GM18858 (cell line): ENCODE results near the gene BAZ1B.
"Not testable (repeated sequence)": the region's sequence is repeated elsewhere in the genome, so short reads cannot be mapped to it uniquely, and the experiment has no call there.

Experiments
- ATAC-seq: cut with Tn5 transposase; IDR thresholded peaks from one replicate; pipeline ENCODE4 v1.9.1; 2021; ENCODE audit not compliant: unreplicated experiment

BAZ1B gene

DNA sequence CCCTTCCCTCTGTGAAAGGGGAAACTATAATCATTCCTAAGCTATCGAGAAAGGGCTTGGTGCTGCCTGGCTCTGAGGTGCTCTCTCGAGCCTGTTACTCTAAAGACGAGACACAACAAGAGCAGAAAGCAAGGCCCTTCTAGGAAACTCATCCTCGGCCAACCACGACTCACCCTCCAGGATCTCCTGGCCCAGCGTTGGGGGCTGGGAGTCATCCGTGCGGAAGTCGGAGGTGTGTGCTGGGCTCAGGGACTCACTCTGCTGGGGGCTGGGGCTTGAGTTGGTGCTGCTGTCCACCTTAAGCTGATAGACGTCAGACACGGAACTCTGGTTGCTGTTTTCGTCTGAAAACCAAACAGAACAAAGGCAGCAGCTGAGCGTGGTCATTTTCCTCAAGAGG is 17.6 kb upstream of the BAZ1B start:
- ATAC-seq = no peak

DNA sequence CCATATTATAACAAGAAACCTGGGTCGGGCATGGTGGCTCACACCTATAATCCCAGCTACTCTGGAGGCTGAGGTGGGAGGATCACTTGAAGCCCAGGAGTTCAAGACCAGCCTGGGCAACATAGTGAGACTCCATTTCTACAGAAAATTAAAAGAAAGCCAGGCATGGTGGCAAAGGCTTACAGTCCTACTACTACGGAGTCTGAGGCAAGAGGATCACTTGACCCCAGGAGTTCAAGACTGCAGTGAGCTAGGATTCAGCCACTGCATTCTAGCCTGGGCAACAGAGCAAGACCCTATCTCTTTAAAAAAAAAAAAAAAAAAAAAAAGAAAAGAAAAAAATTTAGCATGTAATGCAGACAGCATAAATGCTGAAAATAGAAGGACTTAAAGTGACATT is 16.4 kb upstream of the BAZ1B start:
- ATAC-seq = not testable (repeated sequence)

DNA sequence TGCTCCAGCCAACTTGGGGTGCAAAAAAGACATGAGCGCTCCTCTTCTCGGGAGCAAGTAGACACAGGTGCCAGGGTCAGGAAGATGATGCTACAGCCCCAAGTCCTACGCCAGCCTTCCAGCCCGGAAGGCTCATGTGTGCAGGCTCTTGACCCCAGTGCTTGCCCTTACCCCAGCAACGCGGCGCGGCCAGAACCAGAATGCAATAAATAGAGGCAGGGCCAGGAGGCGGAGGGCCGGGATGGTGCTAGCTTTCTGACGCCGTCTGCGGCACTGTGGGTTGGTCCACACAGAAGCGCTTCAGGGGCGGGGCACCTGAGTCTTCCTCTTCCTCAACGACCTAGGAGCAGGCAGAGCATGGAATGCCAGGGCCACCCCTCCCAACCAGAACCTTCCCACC is 15.0 kb upstream of the BAZ1B start:
- no peak for ATAC-seq

DNA sequence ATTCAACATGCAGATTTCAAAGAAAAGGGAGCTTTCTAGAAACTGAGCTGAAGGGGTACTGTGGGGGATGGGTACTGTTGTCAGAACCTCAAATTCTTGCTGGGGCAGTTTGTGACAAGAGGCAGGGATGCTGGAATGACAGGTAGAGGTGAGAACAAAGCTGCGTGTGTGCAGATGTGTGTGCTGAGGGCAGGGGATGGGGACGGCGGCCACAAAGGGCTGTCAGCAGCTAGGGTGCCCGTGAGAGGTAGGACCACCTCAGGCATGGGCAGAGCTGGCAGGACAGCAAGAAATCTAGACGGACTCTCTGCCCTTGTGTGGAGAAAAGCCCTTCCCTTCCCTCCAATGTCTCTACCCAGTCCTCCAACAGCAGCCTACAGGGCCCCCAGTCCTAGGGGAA is 14.4 kb upstream of the BAZ1B start:
- no peak for ATAC-seq

DNA sequence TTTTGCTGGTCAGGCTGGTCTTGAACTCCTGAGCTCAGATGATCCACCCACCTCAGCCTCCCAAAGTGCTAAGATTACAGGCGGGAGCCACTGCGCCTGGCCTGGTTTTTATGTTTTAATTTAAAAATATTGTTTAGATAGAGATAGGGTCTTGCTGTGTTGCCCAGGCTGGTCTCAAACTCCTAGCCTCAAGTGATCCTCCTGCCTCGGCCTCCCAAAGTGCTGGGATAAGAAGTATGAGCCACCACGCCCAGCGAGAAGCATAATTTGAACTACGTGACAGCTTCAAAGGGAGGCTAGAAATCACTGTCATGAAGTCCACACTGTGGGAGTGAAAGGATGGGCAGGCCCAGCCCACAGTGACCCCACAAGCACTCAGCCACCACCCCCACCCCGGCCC is 13.8 kb upstream of the BAZ1B start:
- not testable (repeated sequence) for ATAC-seq

DNA sequence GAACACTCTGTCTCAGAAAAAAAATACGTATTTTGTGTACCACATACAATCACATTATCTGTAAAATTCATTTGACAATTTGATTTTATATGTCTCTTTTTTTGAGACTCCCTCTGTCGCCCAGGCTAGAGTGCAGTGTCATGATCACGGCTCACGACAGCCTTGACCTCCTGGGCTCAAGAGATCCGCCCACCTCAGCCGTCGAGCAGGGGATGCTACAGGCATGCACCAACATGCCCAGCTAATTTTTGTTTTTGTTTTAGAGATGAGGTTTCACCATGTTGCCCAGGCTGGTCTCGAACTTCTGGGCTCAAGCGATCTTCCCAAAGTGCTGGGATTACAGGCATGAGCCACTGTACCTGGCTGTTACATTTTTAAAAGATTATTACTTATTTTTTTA is 11.6 kb upstream of the BAZ1B start:
- ATAC-seq = no peak

DNA sequence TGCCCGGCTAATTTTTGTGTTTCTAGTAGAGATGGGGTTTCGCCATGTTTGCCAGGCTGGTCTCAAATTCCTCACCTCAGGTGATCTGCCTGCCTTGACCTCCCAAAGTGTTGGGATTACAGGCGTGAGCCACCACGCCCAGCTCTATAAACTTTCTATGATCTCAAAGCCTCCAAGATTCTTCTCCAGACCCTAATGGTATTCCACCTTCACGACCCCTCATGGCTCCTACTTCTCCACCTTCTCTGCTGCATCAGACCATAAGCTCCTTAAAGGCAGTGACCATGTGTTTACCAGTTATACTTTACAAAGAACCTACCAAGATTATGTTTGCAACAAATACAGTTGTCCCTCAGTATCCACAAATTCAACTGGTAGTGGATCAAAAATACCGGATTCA is 10.1 kb upstream of the BAZ1B start:
- no peak for ATAC-seq

DNA sequence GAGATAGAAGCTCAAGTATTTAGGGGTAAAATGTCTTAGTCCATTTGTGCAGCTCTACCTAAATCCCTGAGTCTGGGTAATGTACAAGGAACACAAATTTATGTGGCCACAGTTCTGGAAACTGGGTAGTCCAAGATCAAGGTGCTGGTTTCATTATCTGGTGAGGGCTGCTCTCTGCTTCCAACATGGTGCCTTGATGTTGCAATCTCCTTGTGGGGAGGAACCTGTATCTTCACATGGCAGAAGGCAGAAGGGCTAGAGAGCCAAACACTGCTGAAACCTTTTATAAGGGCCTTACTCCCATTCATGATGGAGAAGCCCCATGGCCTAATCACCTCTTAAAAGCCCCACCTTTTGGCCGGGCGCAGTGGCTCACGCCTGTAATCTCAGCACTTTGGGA is 8.7 kb upstream of the BAZ1B start:
- no peak for ATAC-seq

DNA sequence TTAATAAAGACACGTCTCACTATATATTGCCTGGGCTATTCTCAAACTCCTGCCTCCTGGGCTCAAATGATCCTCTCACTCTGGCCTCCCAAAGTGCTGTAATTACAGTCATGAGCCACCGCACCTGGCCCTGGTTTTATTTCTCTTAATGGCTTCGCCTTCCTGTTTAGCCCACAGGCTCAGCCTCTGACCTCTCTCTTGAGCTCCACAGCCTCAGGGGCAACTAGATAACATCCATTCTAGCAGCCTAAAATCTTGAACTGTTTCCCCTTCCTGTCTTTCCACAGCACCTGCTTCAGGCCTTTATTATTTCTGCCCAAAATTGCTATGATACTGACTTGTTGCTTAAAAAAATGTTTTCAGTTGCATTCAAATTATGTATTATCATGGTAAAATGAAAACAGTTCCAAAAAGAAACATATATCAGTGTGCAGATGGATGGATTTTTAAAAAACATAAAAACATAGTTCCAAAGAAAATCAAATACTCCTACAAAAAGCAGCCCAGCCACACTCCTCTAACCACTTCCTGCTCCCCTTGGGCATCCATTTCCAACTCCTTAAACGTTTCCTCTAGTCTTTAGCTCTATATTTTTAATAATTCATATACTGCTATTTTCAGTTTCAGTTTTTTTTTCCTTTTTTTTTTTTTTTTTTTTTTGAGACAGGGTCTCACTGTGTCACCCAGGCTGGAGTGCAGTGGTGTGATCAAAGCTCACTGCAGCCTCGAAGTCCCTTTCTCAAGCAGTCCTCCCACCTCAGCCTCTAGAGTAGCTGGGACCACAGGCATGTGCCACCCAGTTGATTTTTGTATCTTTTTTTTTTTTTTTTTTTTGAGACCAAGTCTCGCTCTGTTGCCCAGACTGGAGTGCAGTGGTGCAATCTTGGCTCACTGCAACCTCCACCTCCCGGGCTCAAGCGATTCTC is 5.1 kb upstream of the BAZ1B start:
- ATAC-seq = no peak

DNA sequence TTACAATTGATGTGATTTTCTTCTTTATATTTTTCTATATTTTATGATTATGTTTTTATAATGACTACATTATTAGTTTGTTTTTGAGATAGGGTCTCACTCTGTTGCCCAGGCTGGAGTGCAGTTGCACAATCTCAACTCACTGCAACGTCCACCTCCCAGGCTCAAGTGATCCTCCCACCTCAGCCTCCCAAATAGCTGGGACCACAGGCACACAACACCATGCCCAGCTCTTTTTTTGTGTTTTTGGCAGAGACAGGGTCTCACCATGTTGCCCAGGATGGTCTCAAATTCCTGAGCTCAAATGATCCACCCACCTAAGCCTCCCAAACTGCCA is 4.0 kb upstream of the BAZ1B start:
- ATAC-seq = not testable (repeated sequence)

DNA sequence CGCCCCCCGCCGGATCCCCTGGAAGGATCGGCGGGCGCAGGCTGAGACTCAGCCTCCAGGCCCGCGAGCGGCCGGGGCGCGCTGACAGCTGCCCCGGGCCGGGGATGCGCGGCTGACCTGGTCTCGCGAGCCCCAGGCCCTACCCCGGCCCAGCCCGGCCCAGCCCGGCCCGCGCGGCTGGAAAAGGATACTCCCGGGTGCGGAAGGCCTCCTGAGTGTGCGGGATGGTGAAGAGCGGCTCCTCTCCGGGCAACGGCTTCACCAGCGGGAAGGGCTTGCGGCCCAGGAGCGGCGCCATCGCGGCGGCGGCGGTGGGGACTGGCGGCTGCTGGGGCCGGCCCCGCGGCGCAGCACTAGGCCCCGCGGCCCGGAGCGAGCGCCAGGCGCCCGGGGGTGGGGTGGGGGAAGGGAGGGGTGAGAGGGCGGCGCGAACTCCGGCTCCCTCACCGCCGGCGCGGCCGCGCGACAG is 423 bp downstream of the BAZ1B start:
- ATAC-seq = peak; percentile 10

DNA sequence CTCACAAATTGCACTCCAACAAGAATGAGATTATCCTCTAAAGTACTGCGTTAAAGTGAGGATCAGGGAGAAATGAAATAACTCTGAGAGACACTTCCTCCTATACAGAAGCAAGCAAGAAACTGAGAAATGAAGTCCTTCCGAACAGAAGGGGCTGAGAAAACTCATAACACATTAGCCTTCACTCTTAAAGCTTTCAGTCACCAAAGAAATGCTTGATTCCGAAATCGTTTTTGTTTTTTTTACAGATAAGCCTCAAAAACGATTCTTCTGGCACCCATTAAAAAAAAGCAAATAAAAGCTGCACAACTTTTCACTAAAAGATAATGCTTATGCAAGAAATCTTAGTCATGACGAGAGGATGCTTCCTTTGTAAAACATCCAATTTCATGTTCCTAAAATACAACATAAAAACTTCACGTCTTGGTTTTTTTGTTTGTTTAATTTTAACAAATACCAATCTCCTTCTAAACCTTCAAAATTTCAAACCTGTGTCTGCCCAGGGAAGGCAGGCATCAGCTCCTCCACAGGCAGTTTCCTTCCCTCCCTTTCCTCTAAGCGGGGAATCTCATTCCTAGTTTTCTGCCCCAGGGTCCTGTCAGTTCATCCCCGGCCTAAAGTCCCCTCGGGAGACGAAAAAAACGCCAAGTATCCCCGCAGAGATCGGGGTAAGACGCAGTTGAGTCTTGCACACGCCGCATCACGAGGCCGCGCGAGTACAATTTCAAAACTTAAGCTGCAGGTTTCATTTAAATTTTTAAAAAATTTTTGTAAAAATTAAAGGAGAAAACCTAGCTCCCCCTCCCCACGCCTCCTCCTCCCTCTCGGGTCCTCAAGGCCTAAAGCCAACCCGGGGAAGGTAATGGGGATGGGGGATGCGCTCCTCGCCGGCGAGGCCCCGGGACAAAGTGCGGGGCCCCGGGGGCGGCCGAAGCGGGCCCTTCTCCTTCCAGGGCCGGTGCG is 1.1 kb downstream of the BAZ1B start:
- no peak for ATAC-seq

DNA sequence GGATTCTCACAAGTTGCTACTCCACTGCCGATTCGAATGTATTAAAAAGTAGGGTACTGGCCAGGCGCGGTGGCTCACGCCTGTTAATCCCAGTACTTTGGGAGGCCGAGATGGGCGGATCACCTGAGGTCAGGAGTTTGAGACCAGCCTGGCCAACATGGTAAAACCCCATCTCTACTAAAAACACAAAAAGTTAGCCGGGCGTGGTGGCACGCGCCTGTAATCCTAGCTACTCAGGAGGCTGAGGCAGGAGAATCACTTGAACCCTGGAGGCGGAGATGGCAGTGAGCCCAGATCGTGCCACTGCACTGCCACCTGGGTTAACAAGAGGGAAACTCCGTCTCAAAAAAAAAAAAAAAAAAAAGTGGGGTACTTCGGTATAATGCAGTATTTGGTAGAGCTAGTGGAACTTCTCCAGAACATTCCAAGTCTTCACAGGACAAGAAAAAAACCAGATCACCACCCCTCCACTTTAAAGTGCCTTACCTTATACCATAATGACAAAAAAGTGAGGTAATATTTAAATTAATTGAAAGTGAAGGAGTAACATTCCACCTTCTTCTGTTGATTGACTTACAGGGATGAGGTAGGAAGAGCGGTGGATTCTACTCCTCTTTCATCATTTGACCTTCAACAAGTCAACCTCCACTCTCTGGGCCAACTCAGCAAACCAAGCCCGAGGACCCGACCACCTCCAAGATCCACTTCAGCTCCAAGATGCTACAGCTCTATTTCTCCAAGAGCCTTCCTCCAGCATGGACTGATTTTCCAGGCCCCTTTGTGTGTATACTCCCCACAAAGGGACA is 2.0 kb downstream of the BAZ1B start:
- ATAC-seq = no peak

DNA sequence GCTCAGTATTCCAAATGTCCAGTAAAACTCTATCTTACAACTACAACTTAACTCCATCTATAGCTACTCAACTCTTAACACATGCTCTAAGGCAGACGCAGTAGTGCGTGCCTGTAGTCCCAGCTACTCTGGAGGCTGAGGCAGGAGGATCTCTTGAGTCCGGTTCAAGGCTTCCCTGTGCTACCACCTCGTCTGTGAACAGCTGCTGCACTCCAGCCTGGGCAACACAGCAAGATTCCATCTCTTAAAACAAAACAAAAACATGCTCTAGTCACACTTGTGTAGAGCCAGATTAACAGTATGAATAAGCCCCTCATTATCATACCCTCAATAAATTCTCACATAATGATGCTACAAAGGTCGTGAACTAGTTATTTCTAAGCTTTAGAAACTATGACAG is 3.6 kb downstream of the BAZ1B start:
- no peak for ATAC-seq

DNA sequence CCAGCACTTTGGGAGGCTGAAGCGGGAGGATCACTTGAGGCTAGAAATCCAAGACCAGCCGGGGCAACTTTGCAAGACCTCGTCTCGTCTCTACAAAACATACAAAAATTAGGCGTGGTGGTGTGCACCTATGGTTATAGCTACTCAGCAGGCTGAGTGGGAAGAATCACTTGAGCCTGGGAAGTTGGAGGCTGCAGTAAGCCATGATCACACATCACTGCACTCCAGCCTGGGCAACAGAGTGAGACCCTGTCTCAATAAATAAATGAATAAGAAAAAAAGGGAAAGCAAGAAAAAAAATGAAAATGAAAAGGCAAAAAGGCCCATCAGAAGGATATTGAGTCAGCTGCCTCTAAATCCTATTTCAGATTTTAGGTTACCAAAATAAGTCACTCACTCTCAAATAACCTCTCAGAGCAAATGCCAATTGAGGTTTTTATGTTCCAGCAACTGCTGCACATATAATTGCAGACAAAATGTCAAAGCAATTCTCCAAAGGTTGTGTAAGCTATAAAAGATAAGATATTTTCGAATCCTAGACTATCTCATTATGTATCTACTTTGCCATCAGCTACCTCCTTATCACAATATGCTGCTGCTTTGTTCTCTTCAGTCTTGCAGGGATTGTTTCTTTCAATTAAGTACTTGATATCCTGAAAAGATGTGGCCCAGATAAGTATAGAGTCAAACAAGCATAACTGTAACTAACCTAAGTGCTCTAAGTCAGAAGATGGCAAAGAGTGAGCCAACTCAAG is 4.7 kb downstream of the BAZ1B start:
- no peak for ATAC-seq

DNA sequence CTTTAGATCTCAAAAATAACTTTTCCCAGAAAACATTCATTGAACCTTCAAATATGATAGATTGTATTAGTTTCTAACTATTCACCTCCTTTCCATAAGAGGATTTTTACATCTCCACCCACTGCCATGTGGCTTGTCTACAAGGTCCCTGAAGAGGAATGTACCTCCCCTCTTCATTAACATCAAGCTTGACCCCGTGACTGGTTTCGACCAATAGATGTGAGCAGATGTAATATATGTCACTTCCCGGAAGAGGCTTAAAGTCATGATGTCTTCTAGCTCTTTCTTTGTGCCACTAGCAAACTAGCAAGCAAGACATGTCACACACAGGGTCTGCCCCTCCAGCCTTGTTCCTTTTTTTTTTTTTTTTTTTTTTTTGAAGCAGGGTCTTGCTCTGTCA is 6.9 kb downstream of the BAZ1B start:
- ATAC-seq = no peak

DNA sequence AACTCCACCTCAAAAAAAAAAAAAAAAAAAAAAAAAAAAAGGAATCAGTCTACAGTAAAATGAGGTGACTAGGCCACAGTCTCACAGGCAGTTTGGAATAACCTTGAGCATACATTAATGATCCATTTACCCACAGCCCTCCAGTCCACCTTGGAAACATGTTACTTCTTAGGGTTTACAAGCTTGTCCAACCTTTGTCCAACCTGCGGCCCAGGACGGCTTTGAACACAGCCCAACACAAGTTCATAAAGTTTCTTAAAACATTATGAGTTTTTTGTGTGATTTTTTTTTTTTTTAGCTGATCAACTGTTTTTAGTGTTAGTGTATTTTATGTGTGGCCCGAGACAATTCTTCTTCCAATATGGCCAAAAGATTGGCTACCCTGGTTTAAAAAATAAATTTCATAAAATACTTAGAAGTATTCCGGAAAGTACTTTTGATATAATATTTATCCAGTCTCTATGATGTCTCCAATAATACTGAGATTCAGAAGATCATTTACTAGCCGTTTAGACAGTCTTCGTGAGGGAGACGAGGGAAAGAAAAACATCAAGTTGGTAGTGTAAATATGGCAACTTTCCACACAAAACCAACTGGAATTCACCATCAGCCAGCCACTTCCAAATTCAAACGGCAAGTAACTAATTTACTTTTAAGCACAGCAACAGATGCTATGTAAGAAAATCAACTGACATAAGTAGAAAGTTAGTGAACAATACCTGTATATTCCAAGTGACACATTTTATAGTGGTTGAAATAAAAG is 9.9 kb downstream of the BAZ1B start:
- ATAC-seq = no peak

DNA sequence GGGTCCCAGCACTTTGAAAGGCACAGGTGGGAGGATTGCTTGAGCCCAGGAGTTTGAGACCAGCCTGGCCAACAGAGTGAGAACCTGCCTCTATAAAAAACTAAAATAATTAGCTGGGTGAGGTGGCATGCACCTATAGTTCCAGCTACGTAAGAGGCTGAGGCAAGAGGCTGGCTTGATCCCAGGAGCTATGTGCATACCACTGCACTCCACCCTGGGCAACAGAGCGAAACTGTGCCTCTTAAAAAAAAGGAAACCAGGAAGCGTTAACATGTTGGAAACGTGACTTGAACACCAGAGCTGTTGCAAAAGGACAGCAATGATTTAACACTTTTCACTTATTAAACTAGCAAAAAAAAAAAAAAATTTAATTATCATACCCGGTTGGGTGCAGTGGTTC is 12.6 kb downstream of the BAZ1B start:
- no peak for ATAC-seq

DNA sequence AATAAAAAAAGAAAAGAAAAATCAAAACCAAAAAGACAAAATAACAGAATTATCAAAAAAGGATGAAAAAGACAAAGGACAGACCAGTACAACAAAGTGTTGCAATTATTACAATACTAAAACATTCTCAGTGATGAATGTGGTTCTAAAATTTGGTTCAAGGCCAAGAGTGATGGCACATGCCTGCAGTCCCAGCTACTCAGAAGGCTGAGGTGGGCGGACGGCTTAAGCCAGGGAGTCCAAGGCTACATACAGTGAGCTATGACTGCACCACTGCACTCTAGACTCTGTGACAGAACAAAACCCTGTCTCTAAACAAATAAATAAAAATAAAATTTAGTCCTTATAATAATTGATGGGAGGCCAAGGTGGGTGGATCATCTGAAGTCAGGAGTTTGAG is 14.5 kb downstream of the BAZ1B start:
- ATAC-seq = no peak

DNA sequence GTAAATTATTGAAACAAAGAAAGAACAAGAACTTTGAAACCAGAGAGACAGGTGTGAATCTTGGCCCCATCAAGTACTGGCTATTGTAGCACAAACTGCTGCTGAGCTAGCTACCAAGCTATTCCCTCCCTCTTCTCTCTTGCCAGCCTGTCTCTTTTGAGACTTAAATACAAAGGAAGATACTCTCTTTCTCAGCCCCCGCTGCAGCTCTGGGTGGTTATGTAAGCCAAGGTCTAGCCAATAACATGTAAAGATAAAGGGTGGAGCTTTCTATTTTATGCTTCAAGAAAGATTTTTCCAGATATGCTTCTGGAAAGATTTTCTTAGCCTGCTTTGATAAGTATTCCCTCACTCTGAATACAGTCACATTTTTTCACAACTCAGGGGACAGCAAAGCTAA is 17.2 kb downstream of the BAZ1B start:
- no peak for ATAC-seq
